GM12801 (cell line): ENCODE data around the gene SLC35A2.

Source experiments
- TF ChIP-seq, protein P1 (sequence below): IDR thresholded peaks from one replicate; pipeline ENCODE4 v1.5.1; 2011; ENCODE audit warnings: control low read depth; ENCODE audit not compliant: insufficient read length; ENCODE audit errors: extremely low read depth

SLC35A2 gene

DNA sequence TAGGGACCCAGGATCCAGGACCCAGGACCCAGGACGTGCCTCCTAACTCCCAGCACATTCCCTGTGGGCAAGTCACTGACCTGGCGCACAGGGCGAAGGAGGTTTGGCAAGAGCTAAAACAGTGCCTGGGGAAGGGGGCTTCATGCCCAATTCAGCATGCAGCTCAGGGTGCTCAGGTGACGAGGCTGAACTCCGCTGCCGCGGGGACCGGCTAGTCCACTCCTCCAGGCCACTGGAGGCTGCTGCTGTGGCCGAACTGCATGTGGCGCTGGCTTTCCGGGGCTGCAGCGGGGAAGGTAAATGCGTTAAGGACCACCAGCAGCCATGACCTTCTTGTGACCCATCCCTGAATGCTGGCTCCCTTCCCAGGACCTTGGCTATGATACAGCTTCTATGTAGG, 12.3 kb upstream of the SLC35A2 start:
- TF ChIP-seq, protein P1, sequence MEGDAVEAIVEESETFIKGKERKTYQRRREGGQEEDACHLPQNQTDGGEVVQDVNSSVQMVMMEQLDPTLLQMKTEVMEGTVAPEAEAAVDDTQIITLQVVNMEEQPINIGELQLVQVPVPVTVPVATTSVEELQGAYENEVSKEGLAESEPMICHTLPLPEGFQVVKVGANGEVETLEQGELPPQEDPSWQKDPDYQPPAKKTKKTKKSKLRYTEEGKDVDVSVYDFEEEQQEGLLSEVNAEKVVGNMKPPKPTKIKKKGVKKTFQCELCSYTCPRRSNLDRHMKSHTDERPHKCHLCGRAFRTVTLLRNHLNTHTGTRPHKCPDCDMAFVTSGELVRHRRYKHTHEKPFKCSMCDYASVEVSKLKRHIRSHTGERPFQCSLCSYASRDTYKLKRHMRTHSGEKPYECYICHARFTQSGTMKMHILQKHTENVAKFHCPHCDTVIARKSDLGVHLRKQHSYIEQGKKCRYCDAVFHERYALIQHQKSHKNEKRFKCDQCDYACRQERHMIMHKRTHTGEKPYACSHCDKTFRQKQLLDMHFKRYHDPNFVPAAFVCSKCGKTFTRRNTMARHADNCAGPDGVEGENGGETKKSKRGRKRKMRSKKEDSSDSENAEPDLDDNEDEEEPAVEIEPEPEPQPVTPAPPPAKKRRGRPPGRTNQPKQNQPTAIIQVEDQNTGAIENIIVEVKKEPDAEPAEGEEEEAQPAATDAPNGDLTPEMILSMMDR = no peak

DNA sequence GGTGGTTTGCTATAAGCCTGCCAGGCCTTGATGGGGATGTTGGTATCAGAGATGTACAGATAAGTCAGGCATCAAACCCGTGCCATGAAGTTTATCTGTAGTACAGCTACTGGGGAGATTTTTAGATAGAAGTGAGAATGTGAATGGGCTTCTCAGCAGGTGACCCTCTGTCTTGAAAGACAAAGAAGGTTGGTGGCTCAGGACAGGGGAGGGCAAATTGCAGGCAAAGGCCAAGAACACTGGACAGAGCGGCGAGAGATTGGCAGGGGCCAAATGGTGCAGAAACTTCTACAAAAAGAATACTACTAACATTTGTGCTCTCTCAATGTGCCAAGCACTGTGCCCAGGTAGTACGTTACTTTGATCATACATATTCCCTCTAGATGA, 9.3 kb upstream of the SLC35A2 start:
- TF ChIP-seq, protein P1 = no peak

DNA sequence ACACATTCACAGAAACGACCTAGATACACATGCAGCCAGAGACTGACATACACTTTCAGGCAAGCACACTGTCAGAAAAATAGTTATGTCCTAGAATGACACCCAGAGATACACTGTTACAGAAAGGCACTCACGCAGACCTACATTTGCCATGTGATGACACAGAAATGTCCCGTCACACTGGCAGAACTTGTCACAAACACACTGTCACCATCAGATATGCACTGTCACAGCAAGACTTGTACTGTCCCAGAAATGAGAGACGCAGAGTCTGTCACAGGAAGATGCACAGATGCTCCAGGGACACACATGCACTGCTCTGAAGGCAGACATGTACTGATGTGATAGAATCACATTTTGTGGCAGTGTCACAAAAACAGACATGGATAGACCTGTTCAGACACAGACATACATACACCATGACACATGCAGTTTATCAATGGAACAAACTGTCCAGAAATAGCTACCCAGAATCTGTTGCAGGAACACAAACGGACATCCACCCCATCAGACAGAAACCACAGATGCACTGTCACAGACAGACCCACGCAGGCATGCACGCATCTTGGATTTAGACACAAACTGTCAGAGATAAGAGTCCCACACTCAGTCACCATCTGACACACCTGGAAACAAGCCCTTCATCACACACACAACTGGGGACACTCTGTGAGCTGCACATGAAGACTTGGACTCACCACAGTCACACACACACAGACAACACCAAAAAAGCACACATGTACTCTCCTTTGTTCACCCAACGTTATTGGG, 8.7 kb upstream of the SLC35A2 start:
- TF ChIP-seq, protein P1 = no peak

DNA sequence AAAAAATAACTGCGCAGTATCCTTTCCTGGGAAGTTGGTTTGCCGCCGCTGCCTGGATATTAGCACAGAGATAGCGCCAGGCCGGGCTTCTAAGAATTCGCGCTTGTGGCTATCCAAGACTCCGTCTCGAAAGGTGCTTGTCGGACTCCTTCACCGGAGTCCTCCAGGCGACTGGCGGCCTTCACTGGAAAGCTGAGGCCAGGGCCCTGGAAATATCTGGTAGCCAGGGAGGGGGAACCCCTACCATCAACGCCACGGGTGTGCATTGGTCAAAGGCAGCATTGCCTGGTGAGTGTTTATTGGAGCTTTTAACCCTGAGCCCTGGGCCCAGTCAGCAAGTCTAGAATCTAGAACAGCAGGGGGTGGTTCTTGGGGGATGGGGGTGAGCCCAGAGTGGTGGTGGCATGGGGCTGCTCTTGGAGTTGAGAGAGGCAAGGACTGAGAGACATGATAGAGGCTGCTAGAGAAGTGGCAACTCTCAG, 8.0 kb upstream of the SLC35A2 start:
- TF ChIP-seq, protein P1 = no peak

DNA sequence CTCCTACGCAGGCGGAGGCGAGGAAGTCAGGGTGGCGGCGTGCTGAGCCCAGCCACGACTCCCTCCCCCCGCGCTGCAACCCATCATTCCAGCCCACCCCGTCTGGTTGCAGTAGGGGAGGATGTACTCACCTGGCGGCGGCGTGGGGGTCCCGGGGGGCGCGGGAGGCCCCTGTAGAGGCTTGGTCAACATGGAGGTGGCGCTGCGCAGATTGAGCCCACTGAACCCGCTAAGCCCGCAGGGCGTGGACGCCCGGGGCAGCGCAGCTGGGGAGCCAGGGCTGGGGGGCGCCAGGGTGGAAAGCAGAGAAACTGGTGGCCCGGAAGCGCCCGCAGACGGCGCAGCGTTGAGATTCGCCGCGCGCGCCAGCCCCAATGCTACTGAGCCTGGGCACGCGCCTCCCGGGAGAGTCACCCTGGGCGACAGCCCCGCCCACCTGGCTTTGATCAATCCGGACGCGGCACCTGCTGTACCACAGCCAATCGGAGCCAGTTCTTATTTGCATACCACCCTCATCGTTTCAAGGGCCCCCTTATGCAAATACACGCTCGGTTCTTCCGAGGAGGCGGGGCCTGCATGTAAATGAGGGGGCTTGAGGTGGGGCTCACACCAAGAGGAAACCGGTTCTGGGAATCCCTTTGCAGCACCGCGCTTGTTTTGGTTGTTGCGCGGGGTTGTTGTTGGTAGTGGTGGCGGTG, 7.3 kb upstream of the SLC35A2 start, which contains the start of gene PIM2:
TSS of gene PIM2 (minus strand) at position 382 of the 698 bp plus-strand sequence. CDS start at position 192, 190 bp downstream.
- TF ChIP-seq, protein P1 = no peak

DNA sequence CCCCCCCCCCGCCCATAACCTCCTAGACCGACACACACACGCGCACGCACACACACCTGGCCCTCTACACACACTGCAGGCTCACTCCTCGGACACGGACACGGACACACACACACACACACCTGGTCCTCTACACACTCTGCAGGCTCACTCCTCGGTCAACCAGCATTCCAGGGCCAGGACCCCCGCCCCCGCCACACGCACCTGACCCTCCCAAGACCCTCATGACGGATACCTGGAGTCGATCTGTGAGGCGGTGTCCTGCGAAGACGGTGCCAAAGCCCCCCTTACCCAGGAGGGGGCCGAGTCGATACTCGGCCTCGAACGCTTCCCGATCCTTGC, 6.8 kb upstream of the SLC35A2 start:
- TF ChIP-seq, protein P1 = no peak

DNA sequence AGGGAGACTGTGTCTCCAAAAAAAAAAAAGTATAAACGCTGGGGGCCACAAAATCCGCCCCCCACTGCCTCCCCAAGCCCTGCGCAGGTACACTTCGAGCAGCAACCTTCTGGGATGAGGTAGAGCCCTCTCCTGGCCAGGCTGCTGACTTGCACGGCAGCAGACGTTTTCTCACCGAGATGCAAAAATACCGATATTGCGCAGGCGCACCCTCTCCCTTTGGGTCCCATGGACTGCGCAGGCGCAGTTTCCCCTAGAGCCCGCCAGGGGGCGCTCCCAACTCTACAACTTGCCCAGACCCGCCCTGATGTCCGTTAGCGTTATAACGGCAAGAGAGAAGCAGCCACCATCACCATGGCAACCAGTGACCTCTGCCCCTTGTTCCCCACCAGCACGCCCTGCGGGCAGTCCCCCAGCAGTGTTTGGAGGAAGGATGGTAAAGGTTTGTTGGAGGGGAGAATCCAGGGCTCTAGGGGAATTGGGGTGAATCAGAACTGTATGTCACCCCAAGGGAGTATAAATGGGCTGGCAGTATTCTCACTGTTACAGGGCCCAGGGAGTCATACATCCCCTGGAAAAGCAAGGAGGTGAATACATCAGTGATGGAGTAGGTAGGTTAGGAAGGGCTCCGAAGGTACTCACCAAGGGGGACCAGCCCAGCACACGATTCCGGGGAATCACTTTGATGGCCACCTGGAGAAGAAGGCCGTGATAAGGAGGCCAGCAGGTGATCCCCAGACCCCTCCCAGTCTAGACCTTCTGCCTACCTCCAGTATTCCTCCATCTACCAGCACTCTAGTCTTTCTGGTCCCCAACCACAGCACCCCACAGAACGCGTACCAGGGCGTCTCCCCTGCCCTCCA, 5.9 kb upstream of the SLC35A2 start:
- TF ChIP-seq, protein P1 = peak; percentile 1
